Kidney (tissue), 14 donors: ENCODE measurements around the gene C10orf67. TPM values are rescaled to one million over a fixed set of nuclear protein-coding genes. Genes with fewer than 3 reads are reported as not detected.

ENCODE experiments used
- DNase-seq, 5 donors: peaks; one replicate each; pipeline ENCODE4 v3.0.0-alpha.2; 2013 to 2020
- FAIRE-seq: peaks from 2 replicates; lab custom pipeline; 2012; peaks lifted over from hg19 to GRCh38; lab: Jason Lieb, UNC
- H3K27ac ChIP-seq, 2 donors: one replicate each; pipeline ENCODE4 v1.7.0; 2013; ENCODE audit warnings: low read depth in 2 of 2, low read length in 2 of 2, inconsistent platforms in 1 of 2
- H3K27me3 ChIP-seq: one replicate; pipeline ENCODE4 v1.7.1; 2013; ENCODE audit warnings: low read length, inconsistent platforms; ENCODE audit not compliant: control insufficient read depth, insufficient read depth
- H3K36me3 ChIP-seq, 3 donors: one replicate each; pipeline versions ENCODE4 v1.7.0 to v1.7.1; 2013; ENCODE audit warnings: low read length in 3 of 3, control low read depth in 1 of 3, inconsistent platforms in 1 of 3; ENCODE audit not compliant: insufficient read depth in 3 of 3, control insufficient read depth in 2 of 3
- H3K4me1 ChIP-seq, 3 donors: one replicate each; pipeline versions ENCODE4 v1.7.0 to v1.7.1; 2013; ENCODE audit warnings: low read length in 3 of 3, inconsistent platforms in 1 of 3, low read depth in 1 of 3; ENCODE audit not compliant: control insufficient read depth in 2 of 3, insufficient read depth in 2 of 3
- H3K4me3 ChIP-seq, 3 donors: one replicate each; pipeline versions ENCODE4 v1.7.0 to v1.8.1; 2013; ENCODE audit warnings: low read length in 3 of 3, control low read depth in 1 of 3, inconsistent platforms in 1 of 3
- H3K9ac ChIP-seq, 3 donors: one replicate each; pipeline versions ENCODE4 v1.7.0 to v1.7.1; 2013; ENCODE audit warnings: low read length in 3 of 3, control low read depth in 1 of 3, inconsistent platforms in 1 of 3
- H3K9me3 ChIP-seq, 3 donors: one replicate each; pipeline versions ENCODE4 v1.7.0 to v1.7.1; 2013; ENCODE audit warnings: low read length in 3 of 3, control low read depth in 1 of 3, inconsistent platforms in 1 of 3; ENCODE audit not compliant: control insufficient read depth in 2 of 3, insufficient read depth in 1 of 3
- intact Hi-C: fragments of 100-400 bp; cut with DNase I; formaldehyde crosslinking; loops from one replicate; pipeline ENCODE4 v1.11.1; 2022
- polyA plus RNA-seq: library from polyadenylated mRNA; stranded (reverse); fragments of 350-450 nt; fragmentation: Illumina TruSeq; extraction: RNeasy Lipid Tissue Mini Kit (QIAGEN cat#74804); gene quantifications from one replicate; pipeline ENCODE4 v1.2.3, GENCODE V29; 2014; ENCODE audit warnings: low read depth, low replicate concordance; ENCODE audit not compliant: insufficient read depth
- total RNA-seq: library from RNA; stranded (reverse); fragmentation: NEBNext Ultra II Directional; extraction: Animal tissue kit (Norgen Biotek cat#: 25700); gene quantifications from one replicate; pipeline ENCODE4 v1.2.1, GENCODE V29; 2021
- TF ChIP-seq, protein P1 (sequence below): IDR thresholded peaks from 3 replicates; pipeline ENCODE4 v1.5.1; 2012; ENCODE audit warnings: mild to moderate bottlenecking, moderate library complexity, borderline replicate concordance; ENCODE audit not compliant: insufficient read depth; ENCODE audit errors: extremely low read depth
- donor health status: control.
- donor health status: control.
- donor health status: control.
- donor health status: control.
- donor health status: control.
- donor health status: DM: yes; HTN: yes; CAD: no.
- donor health status: Normal renal cell carcinoma (clear cell type).

Gene C10orf67
- total and polyA plus RNA-seq, 2 donors from 2014 or later = 1.1 to 1.6 TPM

GRCh38 chr10:23202779-23203178, 141.8 kb downstream of the C10orf67 start:
- no peak for DNase-seq
- Histone ChIP-seq H3K4me1 (no peaks in the 10 kb centered on the region), H3K36me3 (no peaks in the 10 kb centered on the region), H3K9ac (no peak overlapping the region), H3K4me3 (no peak overlapping the region), H3K27me3 (peaks cover 51% of the 10 kb centered on the region), H3K9me3 (no peaks in the 10 kb centered on the region), H3K27ac (no peak overlapping the region)
- TF ChIP-seq, protein P1, sequence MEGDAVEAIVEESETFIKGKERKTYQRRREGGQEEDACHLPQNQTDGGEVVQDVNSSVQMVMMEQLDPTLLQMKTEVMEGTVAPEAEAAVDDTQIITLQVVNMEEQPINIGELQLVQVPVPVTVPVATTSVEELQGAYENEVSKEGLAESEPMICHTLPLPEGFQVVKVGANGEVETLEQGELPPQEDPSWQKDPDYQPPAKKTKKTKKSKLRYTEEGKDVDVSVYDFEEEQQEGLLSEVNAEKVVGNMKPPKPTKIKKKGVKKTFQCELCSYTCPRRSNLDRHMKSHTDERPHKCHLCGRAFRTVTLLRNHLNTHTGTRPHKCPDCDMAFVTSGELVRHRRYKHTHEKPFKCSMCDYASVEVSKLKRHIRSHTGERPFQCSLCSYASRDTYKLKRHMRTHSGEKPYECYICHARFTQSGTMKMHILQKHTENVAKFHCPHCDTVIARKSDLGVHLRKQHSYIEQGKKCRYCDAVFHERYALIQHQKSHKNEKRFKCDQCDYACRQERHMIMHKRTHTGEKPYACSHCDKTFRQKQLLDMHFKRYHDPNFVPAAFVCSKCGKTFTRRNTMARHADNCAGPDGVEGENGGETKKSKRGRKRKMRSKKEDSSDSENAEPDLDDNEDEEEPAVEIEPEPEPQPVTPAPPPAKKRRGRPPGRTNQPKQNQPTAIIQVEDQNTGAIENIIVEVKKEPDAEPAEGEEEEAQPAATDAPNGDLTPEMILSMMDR = no peak
- intact Hi-C loops = no loop called here
- FAIRE-seq = no peak

- no peaks in the 10 kb centered on the region for H3K9me3 ChIP-seq
- FAIRE-seq (no peak), DNase-seq (no peak)
- H3K4me3 ChIP-seq = no peak overlapping the region
- H3K27me3 ChIP-seq = peaks cover 59% of the 10 kb centered on the region
- H3K4me1 ChIP-seq = no peaks in the 10 kb centered on the region
- no peak overlapping the region for H3K27ac ChIP-seq
- no peaks in the 10 kb centered on the region for H3K36me3 ChIP-seq
- intact Hi-C loops = no loop called here
- TF ChIP-seq, protein P1 = no peak
- H3K9ac ChIP-seq = no peak overlapping the region
These were observed 142.8 kb downstream of the C10orf67 start for GRCh38 chr10:23201837-23202236.

DNA sequence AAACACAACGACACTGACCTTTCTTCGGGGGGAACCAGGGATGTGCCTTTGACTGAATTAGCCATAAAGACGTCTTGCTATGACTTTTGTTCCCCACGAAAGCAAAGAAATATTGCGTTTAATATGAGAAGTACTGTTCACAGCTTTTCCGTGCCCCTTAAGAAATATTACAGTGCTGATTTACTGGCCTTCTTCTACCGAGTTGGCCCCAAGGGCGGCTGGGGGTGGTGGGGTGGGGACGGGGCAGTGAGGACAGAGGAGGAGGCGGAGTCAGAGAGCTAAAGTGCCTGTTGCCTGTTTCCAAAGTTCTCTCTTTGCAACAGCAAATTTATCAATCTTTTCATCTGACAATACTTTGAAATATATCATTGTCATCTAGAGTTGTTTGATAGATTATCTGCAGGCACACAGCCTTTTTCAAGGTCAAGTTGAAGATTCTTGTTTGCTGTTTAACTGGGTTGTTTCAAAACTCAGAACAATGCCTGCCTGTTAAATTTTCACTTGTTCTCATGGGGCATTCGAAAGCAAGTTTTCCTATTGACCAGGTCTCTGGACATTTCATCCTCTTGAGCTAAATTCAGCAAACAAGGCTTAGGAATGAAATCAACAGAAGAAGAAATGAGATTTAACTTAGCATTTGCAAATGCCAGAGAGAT, 143.5 kb downstream of the C10orf67 start:
- Histone ChIP-seq H3K4me3 (no peak overlapping the region), H3K4me1 (no peaks in the 10 kb centered on the region), H3K27me3 (peaks cover 66% of the 10 kb centered on the region), H3K36me3 (no peaks in the 10 kb centered on the region), H3K27ac (no peak overlapping the region), H3K9me3 (no peaks in the 10 kb centered on the region), H3K9ac (no peak overlapping the region)
- DNase-seq (no peak), FAIRE-seq (no peak)
- intact Hi-C loops = no loop called here
- TF ChIP-seq, protein P1 = no peak

GRCh38 chr10:23200586-23200985, 144.0 kb downstream of the C10orf67 start:
- Histone ChIP-seq H3K4me1 (no peaks in the 10 kb centered on the region), H3K9me3 (no peaks in the 10 kb centered on the region), H3K27ac (no peak overlapping the region), H3K36me3 (no peaks in the 10 kb centered on the region), H3K9ac (no peak overlapping the region), H3K4me3 (no peak overlapping the region), H3K27me3 (peaks cover 71% of the 10 kb centered on the region)
- FAIRE-seq = no peak
- TF ChIP-seq, protein P1 = no peak
- DNase-seq = no peak
- intact Hi-C loops = no loop called here
